T-helper 2 cell (primary cell): ENCODE measurements around the gene REV3L.
A peak's percentile ranks its signal among the peaks of the same experiment; 100 is the strongest.
"Not testable (repeated sequence)": the region's sequence is repeated elsewhere in the genome, so short reads cannot be mapped to it uniquely, and the experiment has no call there.

Experiments
- DNase-seq, 5 experiments: peaks; one replicate each; pipeline versions ENCODE4 v3.0.0 to v3.0.0-alpha.2; 2012 to 2022
- total RNA-seq, 2 donors: gene quantifications; one replicate each; lab custom pipeline; 2026; lab: John Stamatoyannopoulos, UW

Gene REV3L, protein sequence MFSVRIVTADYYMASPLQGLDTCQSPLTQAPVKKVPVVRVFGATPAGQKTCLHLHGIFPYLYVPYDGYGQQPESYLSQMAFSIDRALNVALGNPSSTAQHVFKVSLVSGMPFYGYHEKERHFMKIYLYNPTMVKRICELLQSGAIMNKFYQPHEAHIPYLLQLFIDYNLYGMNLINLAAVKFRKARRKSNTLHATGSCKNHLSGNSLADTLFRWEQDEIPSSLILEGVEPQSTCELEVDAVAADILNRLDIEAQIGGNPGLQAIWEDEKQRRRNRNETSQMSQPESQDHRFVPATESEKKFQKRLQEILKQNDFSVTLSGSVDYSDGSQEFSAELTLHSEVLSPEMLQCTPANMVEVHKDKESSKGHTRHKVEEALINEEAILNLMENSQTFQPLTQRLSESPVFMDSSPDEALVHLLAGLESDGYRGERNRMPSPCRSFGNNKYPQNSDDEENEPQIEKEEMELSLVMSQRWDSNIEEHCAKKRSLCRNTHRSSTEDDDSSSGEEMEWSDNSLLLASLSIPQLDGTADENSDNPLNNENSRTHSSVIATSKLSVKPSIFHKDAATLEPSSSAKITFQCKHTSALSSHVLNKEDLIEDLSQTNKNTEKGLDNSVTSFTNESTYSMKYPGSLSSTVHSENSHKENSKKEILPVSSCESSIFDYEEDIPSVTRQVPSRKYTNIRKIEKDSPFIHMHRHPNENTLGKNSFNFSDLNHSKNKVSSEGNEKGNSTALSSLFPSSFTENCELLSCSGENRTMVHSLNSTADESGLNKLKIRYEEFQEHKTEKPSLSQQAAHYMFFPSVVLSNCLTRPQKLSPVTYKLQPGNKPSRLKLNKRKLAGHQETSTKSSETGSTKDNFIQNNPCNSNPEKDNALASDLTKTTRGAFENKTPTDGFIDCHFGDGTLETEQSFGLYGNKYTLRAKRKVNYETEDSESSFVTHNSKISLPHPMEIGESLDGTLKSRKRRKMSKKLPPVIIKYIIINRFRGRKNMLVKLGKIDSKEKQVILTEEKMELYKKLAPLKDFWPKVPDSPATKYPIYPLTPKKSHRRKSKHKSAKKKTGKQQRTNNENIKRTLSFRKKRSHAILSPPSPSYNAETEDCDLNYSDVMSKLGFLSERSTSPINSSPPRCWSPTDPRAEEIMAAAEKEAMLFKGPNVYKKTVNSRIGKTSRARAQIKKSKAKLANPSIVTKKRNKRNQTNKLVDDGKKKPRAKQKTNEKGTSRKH (N-terminal part only)
- 77.5 to 88.2 reads per million in 2 donors for total RNA-seq

DNA sequence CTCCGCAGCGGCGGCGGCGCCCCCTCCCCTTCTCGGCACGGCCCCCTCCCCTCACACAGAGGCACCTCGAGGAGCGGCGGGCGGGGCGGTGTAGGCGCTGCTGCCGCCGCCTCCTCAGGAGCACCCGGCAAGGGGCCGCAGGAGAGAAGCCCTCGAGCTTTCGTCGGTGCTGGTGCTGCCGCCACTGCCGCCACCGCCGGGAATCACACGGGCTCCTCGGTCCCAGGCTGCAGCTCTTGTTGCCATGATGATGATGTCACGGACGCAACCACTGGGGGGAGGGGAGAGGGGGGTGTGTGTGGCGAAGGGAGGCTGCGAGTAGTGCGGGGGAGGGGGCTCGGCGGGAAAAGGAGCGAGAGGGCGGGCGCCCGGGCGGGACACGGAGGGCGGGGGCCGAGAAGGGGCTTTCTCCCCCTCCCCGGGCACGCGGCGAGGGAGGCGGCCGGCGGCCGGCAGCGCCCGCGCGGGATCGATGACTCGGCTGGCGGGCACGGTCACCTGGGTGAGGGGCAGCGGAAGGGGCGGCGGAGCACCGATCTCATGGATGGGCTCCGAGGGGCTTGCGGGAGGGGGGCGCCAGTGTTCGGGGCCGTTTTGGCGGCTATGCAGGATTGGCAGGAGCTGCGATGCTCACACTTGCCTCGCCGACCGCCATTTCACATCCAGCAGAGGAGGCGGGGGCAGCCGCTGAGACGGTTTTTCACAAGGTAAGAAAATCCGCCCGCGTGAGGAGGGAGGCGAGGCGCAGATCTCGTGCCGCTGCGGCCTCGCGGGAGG is at the start of gene REV3L:
Gene REV3L (minus strand): TSS at position 260 of the 777 bp plus-strand sequence. CDS start 330 bp downstream, outside the sequence.
- peak; percentile 71 to 94 (median 83) for DNase-seq

DNA sequence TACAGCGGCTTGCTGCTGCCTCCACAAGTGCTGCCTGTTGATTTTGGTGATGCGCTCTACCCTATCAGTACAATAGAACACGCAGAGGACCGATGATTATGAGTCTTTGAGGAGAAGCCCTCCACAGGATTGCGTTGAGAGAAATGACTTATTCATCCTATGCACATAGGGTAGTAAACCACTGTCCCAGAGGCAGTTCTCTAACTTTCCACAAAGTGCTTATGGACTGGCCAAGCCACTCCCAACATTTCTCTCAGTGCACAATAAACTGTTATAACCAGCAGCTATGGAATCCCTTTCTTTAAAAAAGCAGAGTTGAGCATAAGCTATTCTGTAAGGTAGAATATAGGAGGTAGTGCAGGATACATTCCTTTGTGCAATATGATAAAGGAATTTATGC is 48.2 kb upstream of the REV3L start:
- DNase-seq: no peak

DNA sequence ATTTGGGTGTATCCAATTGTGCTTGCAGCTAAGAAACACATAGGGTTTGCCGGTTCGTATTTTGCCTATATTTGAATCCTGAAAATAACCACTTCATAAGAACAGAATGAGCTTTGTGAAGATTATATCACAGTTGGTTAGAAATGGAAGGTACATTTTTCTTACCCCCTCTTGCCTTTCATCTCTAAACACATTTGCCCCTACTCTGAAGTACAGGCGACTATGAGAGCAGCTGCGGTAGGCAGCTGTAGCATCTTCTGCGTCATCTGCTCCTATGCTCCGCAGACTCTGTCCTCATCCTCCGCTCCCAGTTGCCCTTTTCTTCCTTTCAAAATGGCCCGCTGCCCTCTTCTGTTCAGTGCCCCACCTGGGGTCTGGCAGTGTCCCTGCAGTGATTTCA is 47.6 kb upstream of the REV3L start:
- DNase-seq: no peak

DNA sequence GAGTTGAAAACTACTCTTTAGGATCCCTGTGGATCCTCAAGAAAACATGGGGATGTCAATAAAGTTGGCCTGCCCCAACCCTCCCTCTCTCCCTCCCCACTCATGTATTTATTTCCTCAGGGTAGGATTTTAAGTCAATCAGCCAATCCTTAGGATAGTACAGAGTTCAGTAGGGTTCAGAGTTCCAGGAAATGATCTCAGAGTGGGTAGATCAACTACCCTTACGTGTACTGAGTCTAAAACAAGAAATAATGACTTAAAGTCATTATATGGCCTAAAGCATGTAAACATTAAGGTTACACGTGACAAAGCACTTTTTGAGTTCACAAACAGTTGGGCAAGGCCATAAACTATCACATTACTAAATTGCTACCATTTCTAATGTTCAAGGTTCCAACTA is 47.2 kb upstream of the REV3L start:
- no peak for DNase-seq

DNA sequence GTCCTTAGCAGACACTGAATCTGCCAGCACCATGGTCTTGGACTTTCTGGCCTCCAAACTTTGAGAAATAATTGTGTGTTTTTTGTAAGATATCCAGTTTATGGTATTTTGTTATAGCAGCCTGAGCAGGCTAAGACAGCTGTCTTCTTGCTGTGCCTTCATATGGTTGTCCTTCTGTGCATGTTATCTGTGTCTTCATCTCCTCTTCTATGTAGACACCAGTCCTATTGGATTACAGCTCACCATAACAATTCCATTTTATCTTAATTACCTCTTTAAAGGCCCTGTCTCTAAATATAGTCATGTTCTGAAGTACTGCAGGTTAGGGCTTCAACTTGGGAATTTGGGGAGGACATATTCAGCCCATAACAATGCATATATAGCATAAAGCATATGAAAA is 44.3 kb upstream of the REV3L start:
- DNase-seq: no peak

DNA sequence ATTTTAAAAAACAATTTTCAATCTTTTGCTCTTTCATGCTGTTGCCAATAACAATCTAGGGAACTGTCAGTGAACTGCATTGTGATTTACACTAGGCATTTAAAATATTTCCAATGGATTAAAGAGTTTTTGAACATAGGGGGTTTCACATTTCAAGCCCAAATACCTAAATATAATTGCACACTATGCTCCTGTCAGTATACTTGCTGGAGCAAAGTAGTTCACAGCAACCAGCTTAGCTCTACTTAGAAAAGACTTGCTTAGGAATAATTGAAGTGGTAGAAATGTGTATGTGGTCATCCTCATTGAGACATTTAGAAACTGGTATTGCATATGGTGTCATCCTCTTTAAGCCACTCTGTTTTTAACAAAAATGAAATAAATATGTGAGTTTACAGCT is 41.7 kb upstream of the REV3L start:
- DNase-seq: peak in 1 of 5 experiments; percentile 11

DNA sequence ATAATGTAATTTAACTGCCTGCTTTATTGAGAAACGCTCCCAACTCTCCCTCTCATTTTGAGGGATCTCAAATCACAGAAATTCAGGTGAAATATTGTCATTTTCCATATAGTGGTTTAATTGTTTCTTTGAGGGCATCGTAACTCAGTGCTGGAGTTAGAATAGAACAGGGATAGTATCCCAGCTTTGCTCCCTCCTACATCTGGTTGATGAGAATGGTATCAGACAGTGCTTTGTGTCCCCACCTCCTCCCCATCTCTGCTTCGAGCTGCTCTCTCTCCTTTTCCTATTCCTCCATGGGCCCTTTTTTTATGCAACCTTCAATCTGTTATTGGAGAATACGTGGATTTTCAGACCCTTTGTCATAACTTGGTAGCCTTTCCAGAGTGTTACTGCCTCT is 41.2 kb upstream of the REV3L start:
- DNase-seq: no peak

DNA sequence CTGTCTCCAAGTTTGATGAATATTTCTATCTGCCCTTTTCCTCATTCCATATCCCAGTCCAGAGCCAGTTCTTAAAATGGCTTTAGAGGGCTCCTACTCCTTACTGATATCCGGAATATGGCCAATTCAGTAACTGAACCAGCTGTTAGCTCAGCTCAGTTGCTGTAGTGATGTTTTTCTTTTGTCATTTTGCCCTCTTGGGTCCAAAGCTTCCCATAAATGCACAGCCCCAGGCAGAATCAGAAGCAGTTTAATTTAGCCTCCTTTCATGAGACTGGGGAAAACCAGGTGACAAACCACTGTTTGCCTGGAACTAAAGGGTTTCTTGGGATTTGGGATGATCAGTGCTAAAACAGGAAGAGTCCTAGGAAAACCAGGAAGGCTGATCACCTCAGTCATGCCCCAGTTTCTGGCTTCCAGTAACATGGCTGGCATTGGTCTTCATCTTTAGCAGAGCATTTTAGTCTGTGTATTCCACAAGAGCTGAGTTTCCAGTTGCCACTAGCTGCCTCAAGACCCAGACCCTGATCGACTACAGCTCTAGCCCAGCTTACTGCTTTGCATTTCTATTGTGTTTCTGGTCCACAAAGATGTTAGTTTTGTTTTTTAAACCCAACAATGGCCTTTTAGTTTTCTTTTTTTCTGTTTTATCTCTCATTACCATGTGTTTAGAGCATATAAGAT is 40.6 kb upstream of the REV3L start:
- no peak for DNase-seq

DNA sequence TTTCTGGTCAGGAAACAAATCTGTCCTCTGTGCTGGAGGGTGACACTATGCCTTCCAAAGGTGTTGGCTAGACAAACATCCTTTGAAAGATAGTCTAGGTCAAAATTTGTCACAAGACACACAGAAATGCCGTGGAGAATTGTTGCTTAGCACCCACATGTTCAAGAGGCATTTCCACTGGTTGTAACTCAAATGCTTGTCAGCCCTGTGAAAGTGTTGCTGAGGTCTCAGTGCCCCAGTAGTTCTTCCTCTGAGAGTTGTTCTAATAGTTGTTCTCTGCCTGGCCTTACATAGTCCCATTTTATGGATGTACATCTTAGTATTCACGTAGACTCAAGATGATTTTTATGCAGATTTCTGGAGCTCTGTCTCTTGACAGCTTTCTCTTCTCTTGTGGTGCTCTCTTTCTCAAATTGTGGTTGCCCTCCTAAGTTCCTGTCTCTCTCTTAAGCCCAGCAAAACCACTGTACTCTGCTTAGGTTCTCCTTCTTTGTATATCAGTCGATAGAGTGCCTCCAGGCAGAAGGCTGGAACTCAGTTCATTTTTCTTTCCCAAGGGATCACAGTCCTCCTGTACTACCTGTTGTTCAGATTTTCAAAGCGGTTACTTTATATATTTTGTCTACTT is 39.5 kb upstream of the REV3L start:
- DNase-seq: peak in 2 of 5 experiments; percentile 3 to 71

DNA sequence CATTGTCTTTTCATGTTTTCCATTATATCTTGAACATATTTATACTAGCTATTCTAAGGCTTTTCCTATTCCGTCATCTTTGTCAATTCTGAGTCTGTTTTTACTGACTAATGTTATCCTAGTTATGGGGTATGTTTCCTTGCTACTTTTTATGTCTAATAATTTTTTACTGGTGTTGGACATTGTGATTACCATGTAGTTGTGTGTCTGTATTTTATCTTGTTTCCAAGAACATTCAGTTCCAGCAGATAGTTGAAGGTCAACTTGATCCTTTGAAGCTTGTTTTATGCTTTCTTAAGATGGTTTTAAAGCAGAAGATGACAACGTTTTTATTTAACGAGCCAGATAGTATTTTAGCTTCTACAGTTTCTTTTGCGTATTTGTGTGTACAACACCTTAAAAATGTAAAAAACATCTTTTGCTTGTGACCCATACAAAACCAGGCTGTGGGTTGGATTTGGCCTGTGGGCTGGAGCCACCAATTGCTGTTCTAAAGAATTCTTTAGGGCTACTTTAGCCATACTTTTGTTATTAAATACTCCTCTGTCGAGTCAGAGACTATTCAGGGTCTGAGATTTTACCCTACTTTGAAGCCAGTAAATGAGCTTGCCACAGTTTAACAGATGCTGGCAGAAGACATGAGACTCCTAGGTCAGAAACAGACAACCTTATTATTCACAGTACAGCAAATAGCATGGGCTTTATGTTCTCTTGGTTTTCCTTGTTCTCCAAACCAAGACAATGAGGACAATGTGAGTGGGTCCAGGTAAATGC is 38.7 kb upstream of the REV3L start:
- DNase-seq: no peak

DNA sequence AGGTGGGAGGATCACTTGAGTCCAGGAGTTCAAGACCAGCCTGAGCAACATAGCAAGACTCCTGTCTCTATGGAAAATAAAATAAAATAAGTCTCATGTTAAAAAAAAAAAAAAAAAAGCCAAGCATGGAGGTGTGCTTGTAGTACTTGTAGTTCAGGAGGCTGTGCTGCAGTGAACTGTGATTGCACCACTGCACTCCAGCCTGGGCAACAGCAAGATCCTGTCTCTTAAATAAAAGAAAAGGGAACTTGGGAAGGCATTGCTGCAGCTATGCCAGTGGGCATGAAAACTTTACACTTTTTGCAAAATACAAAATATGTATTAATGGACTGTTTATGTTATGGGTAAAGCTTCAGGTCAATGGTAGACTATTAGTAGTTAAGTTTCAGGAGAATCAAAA is 37.5 kb upstream of the REV3L start:
- no peak for DNase-seq

DNA sequence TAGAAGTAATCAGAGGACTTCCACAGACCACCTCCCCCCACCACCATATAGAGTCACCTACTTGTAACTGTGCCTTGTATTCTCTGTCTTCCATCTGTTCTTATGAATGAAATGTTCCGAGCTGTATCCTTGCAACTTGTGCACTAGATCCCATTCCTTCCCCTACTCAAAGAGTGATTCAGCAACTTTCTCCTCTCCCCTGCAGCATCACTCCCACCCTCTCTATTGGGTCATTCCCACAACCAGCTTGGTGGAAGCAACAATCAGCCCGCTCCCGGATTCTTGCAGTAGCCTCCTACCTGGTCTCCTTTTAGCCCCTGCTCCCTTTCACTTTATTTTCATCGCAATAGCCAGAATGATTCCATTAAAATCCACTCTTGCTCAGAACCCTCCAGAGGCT is 34.9 kb upstream of the REV3L start:
- DNase-seq: no peak

DNA sequence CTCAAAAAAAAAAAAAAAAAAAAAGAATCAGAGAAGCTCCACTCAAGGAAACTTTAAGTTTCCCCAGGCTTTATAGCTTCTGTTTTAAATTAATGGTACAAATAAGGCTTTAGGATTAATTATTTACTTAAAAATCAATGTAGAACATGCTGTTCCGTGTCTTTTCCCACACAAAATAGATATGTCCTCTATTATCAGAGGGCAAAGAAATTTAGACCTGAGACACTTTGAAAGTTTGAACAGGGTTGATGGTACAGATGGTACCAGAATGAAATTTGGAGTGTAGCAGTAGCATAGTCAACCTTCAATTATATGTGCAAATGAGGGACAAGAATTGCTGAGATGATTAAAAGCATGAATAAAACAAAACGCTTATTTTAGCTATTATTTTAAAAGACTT is 32.2 kb upstream of the REV3L start:
- DNase-seq: no peak

DNA sequence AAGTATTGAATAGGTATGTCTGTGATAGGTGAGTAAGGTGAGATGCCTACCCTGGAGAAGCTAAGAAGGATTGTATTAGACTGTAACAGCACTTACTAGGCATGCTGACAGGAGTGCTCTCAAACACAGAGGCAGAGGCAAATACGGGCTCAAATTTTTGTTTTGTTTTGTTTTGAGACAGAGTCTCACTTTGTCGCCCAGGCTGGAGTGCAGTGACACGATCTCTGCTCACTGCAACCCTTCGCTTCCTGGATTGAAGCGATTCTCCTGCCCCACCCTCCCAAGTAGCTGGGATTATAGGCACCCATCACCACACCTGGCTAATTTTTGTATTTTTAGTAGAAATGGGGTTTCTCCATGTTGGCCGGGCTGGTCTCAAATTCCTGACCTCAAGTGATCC is 31.5 kb upstream of the REV3L start:
- not testable (repeated sequence) for DNase-seq

DNA sequence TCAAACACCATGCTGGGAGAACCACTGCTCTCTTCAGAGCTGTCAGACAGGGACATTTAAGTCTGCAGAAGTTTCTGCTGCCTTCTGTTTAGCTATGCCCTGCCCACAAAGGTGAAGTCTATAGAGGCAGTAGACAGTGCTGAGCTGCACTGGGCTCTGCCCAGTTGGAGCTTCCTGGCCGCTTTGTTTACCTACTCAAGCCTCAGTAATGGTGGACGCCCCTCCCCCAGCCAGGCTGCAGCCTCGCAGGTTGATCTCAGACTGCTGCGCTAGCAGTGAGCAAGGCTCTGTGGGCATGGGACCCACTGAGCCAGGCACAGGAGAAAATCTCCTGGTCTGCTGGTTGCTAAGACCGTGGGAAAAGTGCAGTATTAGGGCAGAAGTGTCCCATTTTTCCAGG is 24.2 kb upstream of the REV3L start:
- not testable (repeated sequence) for DNase-seq

DNA sequence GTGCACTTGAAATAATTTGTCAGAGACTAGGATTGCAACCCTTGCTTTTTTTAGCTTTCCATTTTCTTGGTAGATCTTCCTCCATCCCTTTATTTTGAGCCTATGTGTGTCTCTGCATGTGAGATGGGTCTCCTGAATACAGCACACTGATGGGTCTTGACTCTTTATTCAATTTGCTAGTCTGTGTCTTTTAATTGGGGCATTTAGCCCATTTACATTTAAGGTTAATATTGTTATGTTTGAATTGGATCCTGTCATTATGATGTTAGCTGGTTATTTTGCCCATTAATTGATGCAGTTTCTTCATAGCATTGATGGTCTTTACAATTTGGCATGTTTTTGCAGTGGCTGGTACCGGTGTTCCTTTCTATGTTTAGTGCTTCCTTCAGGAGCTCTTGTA is 22.5 kb upstream of the REV3L start:
- not testable (repeated sequence) for DNase-seq

DNA sequence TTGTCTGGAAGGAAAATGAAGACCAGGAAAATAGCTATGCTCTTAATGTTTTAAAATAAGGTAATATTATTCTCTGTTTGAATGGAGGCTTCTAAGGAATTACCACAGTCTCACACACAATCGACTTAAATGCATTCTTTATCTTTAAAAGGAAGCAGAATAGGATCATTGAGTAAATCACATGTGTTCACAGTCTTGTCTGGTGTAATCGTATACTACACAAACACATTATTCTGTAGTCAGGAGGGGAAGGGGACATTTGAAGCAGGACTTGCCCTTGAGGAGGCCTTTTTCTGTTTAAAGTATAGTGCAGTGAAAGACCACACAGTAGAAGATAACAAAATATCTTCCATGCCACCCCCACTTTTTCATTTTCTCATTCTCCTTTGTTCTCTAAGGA is 20.6 kb upstream of the REV3L start:
- no peak for DNase-seq

DNA sequence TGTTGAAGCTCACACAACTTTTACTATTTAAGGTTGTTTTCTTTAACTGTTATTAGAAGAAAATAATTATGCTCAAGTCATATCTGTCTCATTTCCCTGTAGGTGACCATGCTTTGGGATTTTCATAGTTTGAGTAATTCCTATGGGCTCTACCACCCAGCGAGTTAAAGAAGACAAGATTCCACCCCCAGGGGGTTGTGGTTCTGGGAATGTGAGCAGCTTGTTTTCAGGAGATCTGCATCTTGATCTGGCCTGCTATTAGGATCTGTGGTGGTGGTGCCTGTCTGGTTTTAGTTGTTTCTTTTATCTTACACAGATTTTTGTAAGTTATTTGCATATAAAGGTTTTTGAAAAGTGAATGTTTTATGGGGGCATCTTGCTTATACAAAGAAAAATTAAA is 20.2 kb upstream of the REV3L start:
- DNase-seq: no peak

DNA sequence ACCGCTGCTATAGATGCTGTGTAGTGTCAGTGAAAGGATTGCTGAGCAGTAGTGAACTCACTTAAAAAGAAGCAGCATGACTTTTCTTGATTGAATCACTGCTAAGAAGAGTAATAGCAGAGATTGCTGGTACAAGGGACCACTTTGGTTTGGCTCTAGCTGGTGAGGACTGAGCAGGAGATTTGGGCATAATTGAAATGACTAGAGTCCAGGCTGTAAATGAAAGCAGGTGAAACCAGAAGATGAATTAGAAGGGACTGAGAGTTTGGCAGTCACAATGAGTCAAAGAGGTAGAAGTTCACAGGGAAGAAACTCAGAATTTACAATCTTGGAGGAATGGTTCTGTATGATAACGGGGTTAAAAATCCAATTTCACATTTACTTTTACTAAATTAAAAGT is 19.1 kb upstream of the REV3L start:
- DNase-seq: no peak

DNA sequence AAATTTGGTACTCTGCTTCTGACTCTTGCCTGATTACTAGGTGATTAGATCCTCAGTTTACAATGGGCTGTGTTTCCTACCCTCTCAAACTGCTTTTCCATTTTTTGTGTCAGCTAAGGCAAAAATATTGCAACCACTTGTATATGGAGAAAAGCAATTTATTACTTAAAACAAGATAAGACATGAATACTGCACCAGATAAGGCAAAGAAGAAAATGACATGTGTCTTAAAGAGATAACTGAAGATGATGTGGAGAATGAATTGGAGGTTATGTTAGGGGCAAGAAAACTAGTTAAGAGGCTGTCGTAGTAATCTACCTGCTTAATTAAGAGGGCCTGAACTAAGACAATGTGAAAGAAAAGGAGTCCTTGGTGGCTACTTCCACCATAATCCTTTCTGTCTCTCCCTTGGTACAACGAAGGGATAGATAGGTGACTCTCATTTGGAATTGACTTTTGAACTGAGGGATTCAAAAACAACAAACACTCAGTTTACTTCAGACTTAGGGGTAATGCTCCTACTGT is 16.3 kb upstream of the REV3L start:
- no peak for DNase-seq
